Retinal pigment epithelial cell (primary cell): ENCODE results near the gene SNRNP48.
A peak's percentile ranks its signal among the peaks of the same experiment; 100 is the strongest.

Experiments
- DNase-seq: peaks from one replicate; pipeline ENCODE4 v3.0.0-alpha.2; 2010; ENCODE audit warnings: low read depth
- H3K4me3 ChIP-seq: 2 replicates; pipeline ENCODE4 v1.5.1; 2011; ENCODE audit warnings: mild to moderate bottlenecking, low read length, control low read depth, moderate library complexity
- TF ChIP-seq, protein P1 (sequence below): conservative IDR thresholded peaks from 2 replicates; pipeline ENCODE4 v1.5.1; 2011; ENCODE audit warnings: low read depth, low read length, control low read depth, inconsistent platforms

The SNRNP48 gene

DNA sequence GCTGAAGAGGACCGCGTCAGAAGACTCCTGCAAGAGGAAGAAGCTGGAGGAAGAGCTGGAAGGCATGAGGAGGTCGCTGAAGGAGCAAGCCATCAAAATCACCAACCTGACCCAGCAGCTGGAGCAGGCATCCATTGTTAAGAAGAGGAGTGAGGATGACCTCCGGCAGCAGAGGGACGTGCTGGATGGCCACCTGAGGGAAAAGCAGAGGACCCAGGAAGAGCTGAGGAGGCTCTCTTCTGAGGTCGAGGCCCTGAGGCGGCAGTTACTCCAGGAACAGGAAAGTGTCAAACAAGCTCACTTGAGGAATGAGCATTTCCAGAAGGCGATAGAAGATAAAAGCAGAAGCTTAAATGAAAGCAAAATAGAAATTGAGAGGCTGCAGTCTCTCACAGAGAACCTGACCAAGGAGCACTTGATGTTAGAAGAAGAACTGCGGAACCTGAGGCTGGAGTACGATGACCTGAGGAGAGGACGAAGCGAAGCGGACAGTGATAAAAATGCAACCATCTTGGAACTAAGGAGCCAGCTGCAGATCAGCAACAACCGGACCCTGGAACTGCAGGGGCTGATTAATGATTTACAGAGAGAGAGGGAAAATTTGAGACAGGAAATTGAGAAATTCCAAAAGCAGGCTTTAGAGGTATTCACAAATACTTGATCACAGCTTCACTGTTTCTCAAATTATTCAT lies 8.9 kb upstream of the SNRNP48 start:
- DNase-seq = no peak
- no peak overlapping the region for H3K4me3 ChIP-seq

DNA sequence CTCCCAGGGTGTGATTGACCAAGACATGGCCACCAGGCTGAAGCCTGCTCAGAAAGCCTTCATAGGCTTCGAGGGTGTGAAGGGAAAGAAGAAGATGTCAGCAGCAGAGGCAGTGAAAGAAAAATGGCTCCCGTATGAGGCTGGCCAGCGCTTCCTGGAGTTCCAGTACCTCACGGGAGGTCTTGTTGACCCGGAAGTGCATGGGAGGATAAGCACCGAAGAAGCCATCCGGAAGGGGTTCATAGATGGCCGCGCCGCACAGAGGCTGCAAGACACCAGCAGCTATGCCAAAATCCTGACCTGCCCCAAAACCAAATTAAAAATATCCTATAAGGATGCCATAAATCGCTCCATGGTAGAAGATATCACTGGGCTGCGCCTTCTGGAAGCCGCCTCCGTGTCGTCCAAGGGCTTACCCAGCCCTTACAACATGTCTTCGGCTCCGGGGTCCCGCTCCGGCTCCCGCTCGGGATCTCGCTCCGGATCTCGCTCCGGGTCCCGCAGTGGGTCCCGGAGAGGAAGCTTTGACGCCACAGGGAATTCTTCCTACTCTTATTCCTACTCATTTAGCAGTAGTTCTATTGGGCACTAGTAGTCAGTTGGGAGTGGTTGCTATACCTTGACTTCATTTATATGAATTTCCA lies 4.6 kb upstream of the SNRNP48 start:
- TF ChIP-seq, protein P1, sequence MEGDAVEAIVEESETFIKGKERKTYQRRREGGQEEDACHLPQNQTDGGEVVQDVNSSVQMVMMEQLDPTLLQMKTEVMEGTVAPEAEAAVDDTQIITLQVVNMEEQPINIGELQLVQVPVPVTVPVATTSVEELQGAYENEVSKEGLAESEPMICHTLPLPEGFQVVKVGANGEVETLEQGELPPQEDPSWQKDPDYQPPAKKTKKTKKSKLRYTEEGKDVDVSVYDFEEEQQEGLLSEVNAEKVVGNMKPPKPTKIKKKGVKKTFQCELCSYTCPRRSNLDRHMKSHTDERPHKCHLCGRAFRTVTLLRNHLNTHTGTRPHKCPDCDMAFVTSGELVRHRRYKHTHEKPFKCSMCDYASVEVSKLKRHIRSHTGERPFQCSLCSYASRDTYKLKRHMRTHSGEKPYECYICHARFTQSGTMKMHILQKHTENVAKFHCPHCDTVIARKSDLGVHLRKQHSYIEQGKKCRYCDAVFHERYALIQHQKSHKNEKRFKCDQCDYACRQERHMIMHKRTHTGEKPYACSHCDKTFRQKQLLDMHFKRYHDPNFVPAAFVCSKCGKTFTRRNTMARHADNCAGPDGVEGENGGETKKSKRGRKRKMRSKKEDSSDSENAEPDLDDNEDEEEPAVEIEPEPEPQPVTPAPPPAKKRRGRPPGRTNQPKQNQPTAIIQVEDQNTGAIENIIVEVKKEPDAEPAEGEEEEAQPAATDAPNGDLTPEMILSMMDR = no peak
- no peak overlapping the region for H3K4me3 ChIP-seq
- DNase-seq = no peak

More for the DNA sequence above, 8.9 kb upstream of the SNRNP48 start:
- TF ChIP-seq, protein P1 = no peak

DNA sequence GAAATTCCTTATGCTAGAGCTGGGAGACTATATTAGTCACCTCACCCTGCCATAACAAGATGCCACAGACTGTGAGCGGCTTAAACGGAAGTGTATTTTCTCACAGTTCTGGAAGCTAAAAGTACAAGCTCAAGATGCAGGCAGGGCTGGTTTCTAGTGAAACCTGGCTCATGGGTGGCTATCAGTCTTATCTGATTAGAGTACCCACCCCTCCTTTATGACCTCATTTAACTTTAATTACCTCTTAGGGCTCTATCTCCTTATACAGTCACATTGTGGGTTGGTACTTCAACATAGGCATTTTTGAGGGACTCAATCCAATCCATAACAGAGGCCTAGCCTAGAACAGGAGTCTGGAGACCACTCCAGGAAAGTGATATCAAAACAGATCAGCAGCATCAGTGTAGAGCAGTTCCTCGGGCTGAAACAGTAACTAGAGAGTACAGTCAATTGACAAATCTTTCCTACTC lies 2.3 kb upstream of the SNRNP48 start:
- no peak overlapping the region for H3K4me3 ChIP-seq
- DNase-seq = no peak
- TF ChIP-seq, protein P1 = no peak

DNA sequence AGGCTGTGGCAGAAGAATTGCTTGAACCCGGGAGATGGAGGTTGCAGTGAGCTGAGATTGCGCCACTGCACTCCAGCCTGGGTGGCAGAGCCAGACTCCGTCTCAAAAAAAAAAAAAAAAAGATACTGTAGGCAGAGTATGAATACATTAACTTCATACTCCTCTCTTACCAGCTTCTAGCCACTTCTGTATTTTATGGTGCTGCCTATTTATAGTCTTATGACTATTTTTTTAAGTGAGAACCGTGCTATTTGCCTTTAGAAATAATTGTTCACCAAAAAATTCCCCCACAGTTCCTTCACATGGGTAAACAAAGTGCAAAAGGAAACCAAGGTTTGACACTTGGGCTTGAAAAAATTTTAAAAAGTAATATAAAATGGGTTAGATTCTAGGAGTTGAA lies 1.5 kb upstream of the SNRNP48 start:
- TF ChIP-seq, protein P1 = no peak
- no peak for DNase-seq
- H3K4me3 ChIP-seq = no peak overlapping the region

DNA sequence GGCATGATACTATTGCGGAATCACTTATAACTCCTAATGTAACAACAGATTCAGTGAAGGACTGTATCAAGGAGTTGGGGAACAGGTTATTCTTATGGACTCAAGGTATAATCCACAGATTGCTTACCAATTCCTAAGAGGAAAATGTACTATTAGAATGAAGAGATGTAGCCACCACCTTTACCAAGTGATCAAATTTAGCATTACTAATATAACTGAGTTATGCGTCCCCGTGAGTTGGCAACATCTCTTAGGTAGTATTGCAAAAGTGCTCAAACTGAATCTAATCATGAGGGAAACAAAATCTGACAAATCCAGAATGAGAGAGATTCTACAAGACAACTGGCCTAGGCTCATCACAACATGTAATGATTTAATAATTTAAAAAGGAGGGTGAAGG lies 777 bp upstream of the SNRNP48 start:
- TF ChIP-seq, protein P1 = no peak
- no peak overlapping the region for H3K4me3 ChIP-seq

DNA sequence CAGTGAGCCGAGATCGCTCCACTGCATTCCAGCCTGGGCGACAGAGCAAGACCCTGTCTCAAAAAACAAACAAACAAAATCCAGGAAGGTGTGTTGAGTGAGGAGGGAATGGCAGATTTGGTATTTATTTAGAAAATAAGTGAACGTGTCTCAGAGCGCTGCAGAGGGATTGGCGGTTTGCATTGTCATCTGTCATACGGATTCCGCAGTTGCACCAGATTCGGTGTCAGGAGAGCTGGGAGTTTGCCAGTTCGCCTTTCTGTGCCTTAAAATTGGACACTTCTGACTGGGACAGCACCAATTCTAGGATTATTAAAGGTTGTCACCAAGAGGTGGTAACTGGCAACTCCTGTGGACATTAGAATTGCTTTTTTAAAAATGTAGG lies 912 bp downstream of the SNRNP48 start:
- TF ChIP-seq, protein P1 = no peak
- no peak for DNase-seq
- peak overlapping the region; percentile 76 for H3K4me3 ChIP-seq

More for the DNA sequence above, 777 bp upstream of the SNRNP48 start:
- DNase-seq = no peak

DNA sequence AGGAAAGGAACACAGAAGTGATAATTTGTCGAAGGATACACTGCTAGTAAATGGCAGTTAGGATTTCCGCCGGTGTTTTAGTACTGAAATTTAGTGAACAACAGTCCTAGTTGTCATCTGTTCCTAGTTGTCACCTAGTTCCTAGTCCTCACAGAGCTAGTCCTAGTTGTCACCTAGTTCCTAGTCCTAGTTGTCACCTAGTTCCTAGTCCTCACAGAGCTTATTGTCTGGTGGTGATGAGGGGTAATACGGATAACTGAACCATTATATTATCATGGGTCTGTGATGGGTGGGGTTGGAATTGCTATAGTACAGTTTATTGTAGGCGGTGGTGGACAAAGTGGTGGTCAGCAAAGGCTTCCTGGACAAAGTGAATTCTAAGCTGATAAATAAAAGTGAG lies 1.8 kb downstream of the SNRNP48 start:
- H3K4me3 ChIP-seq = no peak overlapping the region
- TF ChIP-seq, protein P1 = no peak
- no peak for DNase-seq
